ENCODE measurements around the gene UBR3.
"Not testable (repeated sequence)": the region's sequence is repeated elsewhere in the genome, so short reads cannot be mapped to it uniquely, and the experiment has no call there.

Gene UBR3

GRCh38 chr2:169887120-169887519, 59.9 kb downstream of the UBR3 start:
- POLR2A ChIA-PET, result no interaction called here
- TF ChIP-seq CTCF (IDR thresholded peaks at IDR 0.05; ENCODE audit: insufficient read depth, low read length, missing control alignments), result no peak
- CTCF ChIA-PET, result interaction anchor here (1.2 to 1.3 kb wide), 2 partner anchors 10 to 359 kb away, joined by 5 to 7 read pairs; no protein-coding TSS in a partner anchor
- H3K4me3 ChIP-seq (ENCODE audit: low read depth, low read length), result no peak overlapping the region
- no peak for DNase-seq (ENCODE audit: low read depth, low spot score)

GRCh38 chr2:169891593-169892298, 64.5 kb downstream of the UBR3 start:
- H3K4me3 ChIP-seq (ENCODE audit: low read depth, low read length), result no peak overlapping the region
- no peak for DNase-seq (ENCODE audit: low read depth, low spot score)
- ChIA-PET POLR2A (no interaction called here), CTCF (interaction anchor here (1.5 kb wide), 1 partner anchor 9 kb away, joined by 4 read pairs; no protein-coding TSS in a partner anchor)
- TF ChIP-seq CTCF (IDR thresholded peaks at IDR 0.05; ENCODE audit: insufficient read depth, low read length, missing control alignments), result no peak

GRCh38 chr2:169892951-169893350, 65.7 kb downstream of the UBR3 start:
- no peak for DNase-seq (ENCODE audit: low read depth, low spot score)
- no peak for TF ChIP-seq CTCF (IDR thresholded peaks at IDR 0.05; ENCODE audit: insufficient read depth, low read length, missing control alignments)
- ChIA-PET CTCF (interaction anchor here (0.8 kb wide), 1 partner anchor 365 kb away, joined by 3 read pairs; no protein-coding TSS in a partner anchor), POLR2A (no interaction called here)
- no peak overlapping the region for H3K4me3 ChIP-seq (ENCODE audit: low read depth, low read length)

- DNase-seq (ENCODE audit: low read depth, low spot score), result no peak
- POLR2A ChIA-PET, result no interaction called here
- TF ChIP-seq CTCF (IDR thresholded peaks at IDR 0.05; ENCODE audit: insufficient read depth, low read length, missing control alignments), result no peak
- CTCF ChIA-PET, result interaction anchor here (1.1 to 1.6 kb wide), 4 partner anchors 9 to 70 kb away, joined by 3 to 5 read pairs (median 4); partner anchors contain the start of gene METTL5
- H3K4me3 ChIP-seq (ENCODE audit: low read depth, low read length), result no peak overlapping the region
These were observed 68.2 kb downstream of the UBR3 start for GRCh38 chr2:169895294-169895985.

- H3K4me3 ChIP-seq (ENCODE audit: low read depth, low read length), result no peak overlapping the region
- TF ChIP-seq CTCF (IDR thresholded peaks at IDR 0.05; ENCODE audit: insufficient read depth, low read length, missing control alignments), result no peak
- CTCF ChIA-PET, result interaction anchor here (0.9 to 1.7 kb wide), 2 partner anchors 11 to 74 kb away, joined by 3 to 4 read pairs; no protein-coding TSS in a partner anchor
- POLR2A ChIA-PET, result no interaction called here
- no peak for DNase-seq (ENCODE audit: low read depth, low spot score)
These were observed 70.6 kb downstream of the UBR3 start for GRCh38 chr2:169897834-169898233.

- CTCF ChIA-PET; H3K4me3 ChIP-seq (ENCODE audit: low read depth, low read length); POLR2A ChIA-PET; DNase-seq (ENCODE audit: low read depth, low spot score): not testable (repeated sequence)
These were observed 72.8 kb downstream of the UBR3 start for GRCh38 chr2:169900103-169900502.
